SK-N-SH (cell line): Measurements from ENCODE around the gene CDK14. TPM values are rescaled to one million over a fixed set of nuclear protein-coding genes. Genes with fewer than 3 reads are reported as not detected.

ENCODE experiments used
- CTCF ChIA-PET: fragments of 300-600, 350-600 bp; formaldehyde crosslinking; extraction: SDS; loops from one replicate; lab custom pipeline; 2021; lab: Yijun Ruan, JAX
- POLR2A ChIA-PET: fragments of 350-600 bp; sonication (Branson Sonifier 250); formaldehyde crosslinking; extraction: SDS; loops from one replicate; lab custom pipeline; 2020; ENCODE audit warnings: antibody characterized with exemption, inconsistent platforms; lab: Yijun Ruan, JAX
- DNase-seq: peaks from one replicate; pipeline ENCODE4 v3.0.0; 2012
- H2AFZ ChIP-seq: fragments of 200-600 bp; sonication (generic); 2 replicates; pipeline ENCODE4 v1.8.1; 2016; ENCODE audit warnings: antibody characterized with exemption, mild to moderate bottlenecking, low read depth
- H3F3A ChIP-seq: fragments of 200-600 bp; sonication (generic); replicated peaks from 2 replicates; pipeline ENCODE3; 2016; ENCODE audit warnings: antibody characterized with exemption, mild to moderate bottlenecking; ENCODE audit not compliant: insufficient read depth
- H3K27ac ChIP-seq, 2 experiments: fragments of 200-500 bp in 1 of 2; fragments of 200-600 bp in 1 of 2; sonication (Bioruptor generic) in 1 of 2; sonication (generic), shearing (Covaris generic) in 1 of 2; 2 replicates each; pipeline versions ENCODE4 v1.5.1 to v1.6.1; 2014 to 2016; ENCODE audit warnings: low read depth in 2 of 2, inconsistent platforms in 1 of 2, low read length in 1 of 2, mild to moderate bottlenecking in 1 of 2, mixed read lengths in 1 of 2
- H3K27me3 ChIP-seq: fragments of 200-600 bp; sonication (generic), shearing (Covaris generic); 2 replicates; pipeline ENCODE4 v1.6.1; 2016; ENCODE audit warnings: mixed run types; ENCODE audit not compliant: insufficient read depth
- H3K36me3 ChIP-seq, 2 experiments: fragments of 200-500 bp in 1 of 2; fragments of 200-600 bp in 1 of 2; sonication (Bioruptor generic) in 1 of 2; sonication (generic) in 1 of 2; replicated peaks in 1 of 2; 2 replicates each; pipeline versions ENCODE3 to v1.5.1; 2014 to 2016; ENCODE audit warnings: low read length in 1 of 2, mild to moderate bottlenecking in 1 of 2; ENCODE audit not compliant: insufficient read depth in 2 of 2, control insufficient read depth in 1 of 2
- H3K4me1 ChIP-seq, 2 experiments: fragments of 200-500 bp in 1 of 2; fragments of 200-600 bp in 1 of 2; sonication (Bioruptor generic) in 1 of 2; sonication (generic), shearing (Covaris generic) in 1 of 2; 2 replicates each; pipeline versions ENCODE4 v1.5.1 to v1.6.1; 2014 to 2016; ENCODE audit warnings: low read depth in 1 of 2, low read length in 1 of 2, mixed run types in 1 of 2; ENCODE audit not compliant: insufficient read depth in 2 of 2, control insufficient read depth in 1 of 2
- H3K4me2 ChIP-seq: fragments of 200-600 bp; sonication (generic), shearing (Covaris generic); 2 replicates; pipeline ENCODE4 v1.6.1; 2017; ENCODE audit warnings: mixed run types
- H3K4me3 ChIP-seq, 2 experiments: fragments of 200-500 bp in 1 of 2; fragments of 200-600 bp in 1 of 2; sonication (Bioruptor generic) in 1 of 2; sonication (generic), shearing (Covaris generic) in 1 of 2; 2 replicates each; pipeline versions ENCODE4 v1.5.1 to v1.8.1; 2014 to 2016; ENCODE audit warnings: low read depth in 2 of 2, inconsistent platforms in 1 of 2, low read length in 1 of 2, mild to moderate bottlenecking in 1 of 2, mixed read lengths in 1 of 2, moderate library complexity in 1 of 2
- H3K79me2 ChIP-seq: fragments of 200-600 bp; sonication (generic); 2 replicates; pipeline ENCODE4 v1.8.1; 2017; ENCODE audit warnings: mild to moderate bottlenecking; ENCODE audit not compliant: insufficient read depth
- H3K9ac ChIP-seq: fragments of 200-600 bp; sonication (generic); 2 replicates; pipeline ENCODE4 v1.6.1; 2017; ENCODE audit warnings: mixed run types
- H3K9me2 ChIP-seq: fragments of 200-600 bp; sonication (generic); 2 replicates; pipeline ENCODE4 v1.6.1; 2017; ENCODE audit warnings: mixed run types
- H3K9me3 ChIP-seq: fragments of 200-600 bp; sonication (generic); 2 replicates; pipeline ENCODE4 v1.6.1; 2017; ENCODE audit warnings: mixed run types, mild to moderate bottlenecking, moderate library complexity
- H4K20me1 ChIP-seq: fragments of 200-600 bp; sonication (generic); 2 replicates; pipeline ENCODE4 v1.6.1; 2017; ENCODE audit warnings: mild to moderate bottlenecking, mixed run types; ENCODE audit not compliant: insufficient read depth
- ELF1 ChIP-seq: IDR thresholded peaks from 2 replicates; pipeline ENCODE4 v1.4.0; 2012
- EP300 ChIP-seq, 2 experiments: IDR thresholded peaks; 2 replicates each; pipeline versions ENCODE4 v1.4.0 to v1.6.1; 2012; ENCODE audit warnings: borderline replicate concordance in 1 of 2, low read depth in 1 of 2, low read length in 1 of 2
- FOXJ3 ChIP-seq: sonication (generic); formaldehyde crosslinking; IDR thresholded peaks from 2 replicates; pipeline ENCODE4 v1.5.1; 2020; ENCODE audit warnings: mild to moderate bottlenecking, missing genetic modification reagents
- FOXM1 ChIP-seq: IDR thresholded peaks from 2 replicates; pipeline ENCODE4 v1.4.0; 2012; ENCODE audit warnings: low read depth, mild to moderate bottlenecking
- GABPA ChIP-seq: IDR thresholded peaks from 2 replicates; pipeline ENCODE4 v1.4.0; 2012; ENCODE audit warnings: low read depth, mild to moderate bottlenecking
- IRF3 ChIP-seq: fragments of 150-350 bp; IDR thresholded peaks from 2 replicates; pipeline ENCODE4 v1.6.1; 2016; ENCODE audit warnings: mild to moderate bottlenecking, low read depth, low read length
- NFIC ChIP-seq: IDR thresholded peaks from 2 replicates; pipeline ENCODE4 v1.4.0; 2012; ENCODE audit warnings: borderline replicate concordance
- PBX3 ChIP-seq: IDR thresholded peaks from 2 replicates; pipeline ENCODE4; 2012
- POLR2AphosphoS5 ChIP-seq: IDR thresholded peaks from 2 replicates; pipeline ENCODE4 v1.6.1; 2012; ENCODE audit warnings: low read depth, low read length
- RXRA ChIP-seq: IDR thresholded peaks from 2 replicates; pipeline ENCODE4 v1.4.0; 2012; ENCODE audit warnings: low read depth, mild to moderate bottlenecking, borderline replicate concordance
- SIN3A ChIP-seq: IDR thresholded peaks from 2 replicates; pipeline ENCODE4 v1.6.1; 2012; ENCODE audit warnings: low read depth, mild to moderate bottlenecking, low read length, moderate library complexity, borderline replicate concordance
- SMC3 ChIP-seq: IDR thresholded peaks from 2 replicates; pipeline ENCODE4 v1.6.1; 2012; ENCODE audit warnings: low read depth, low read length, improper control_type of control experiment
- TAF1 ChIP-seq: IDR thresholded peaks from 2 replicates; pipeline ENCODE4 v1.6.1; 2012; ENCODE audit warnings: low read depth, mild to moderate bottlenecking, low read length, moderate library complexity, borderline replicate concordance
- TCF12 ChIP-seq: IDR thresholded peaks from 2 replicates; pipeline ENCODE4 v1.4.0; 2012
- USF2 ChIP-seq: fragments of 150-350 bp; IDR thresholded peaks from 2 replicates; pipeline ENCODE4 v1.6.1; 2017; ENCODE audit warnings: antibody characterized with exemption, low read length, low read depth, borderline replicate concordance
- ZBTB33 ChIP-seq: IDR thresholded peaks from 2 replicates; pipeline ENCODE4 v1.4.0; 2012; ENCODE audit warnings: low read depth, borderline replicate concordance
- WGBS: methylation state at CpG from one replicate; pipeline ENCODE4 v1.1.6; 2017; ENCODE audit warnings: low lambda C conversion rate; 5-methylcytosine and 5-hydroxymethylcytosine counted together
- polyA plus RNA-seq, 3 experiments: library from polyadenylated mRNA; depleted of rRNA; stranded (reverse); fragments of >200 nt; gene quantifications; 2 replicates each; pipeline ENCODE4 v1.2.3, GENCODE V29; 2012

The CDK14 gene
- polyA plus RNA-seq, 1 of the 3 experiments (the other 2 are of a cell fraction): 13.9 TPM

- H3K9ac ChIP-seq: no peak overlapping the region
- TF ChIP-seq GABPA (no peak), POLR2AphosphoS5 (no peak), FOXM1 (no peak), EP300 (IDR thresholded peaks at IDR 0.05; ENCODE audit: borderline replicate concordance in 1 of 2, low read depth in 1 of 2, low read length in 1 of 2) (no peak), SIN3A (no peak), RXRA (no peak), ZBTB33 (no peak), ELF1 (no peak), FOXJ3 (CRISPR knock-in tag) (no peak)
- TF ChIP-seq, all 33 proteins: peak for 0
- Histone ChIP-seq H3K4me3 (no peak overlapping the region), H4K20me1 (no peaks in the 10 kb centered on the region; the same call in 1 of the 2 replicates), H3K4me1 (peaks cover 5 to 16% of the 10 kb centered on the region in 2 experiments; a peak in 3 of 4 replicates), H3K27ac (no peak overlapping the region), H3K36me3 (no peaks in the 10 kb centered on the region), H3K9me3 (no peaks in the 10 kb centered on the region), H3K4me2 (no peak overlapping the region), H2AFZ (no peak overlapping the region), H3K9me2 (no peaks in the 10 kb centered on the region), H3K79me2 (peaks cover 24% of the 10 kb centered on the region; the same call in 1 of the 2 replicates), H3K27me3 (no peaks in the 10 kb centered on the region), H3F3A (peaks cover 3% of the 10 kb centered on the region)
- no peak for DNase-seq
- POLR2A ChIA-PET: no interaction called here
- 86% methylated on average over 6 of the region's 6 CpGs for WGBS
- CTCF ChIA-PET: interaction anchor here (1.1 to 4.0 kb wide), 3 partner anchors 9 to 130 kb away, joined by 3 to 23 read pairs (median 10); no protein-coding TSS in a partner anchor
These were observed 162.9 kb downstream of the CDK14 start for GRCh38 chr7:90758933-90759562.

GRCh38 chr7:90759710-90760109 is 163.6 kb downstream of the CDK14 start:
- ChIA-PET CTCF (interaction anchor here (1.1 to 4.0 kb wide), 5 partner anchors 10 to 274 kb away, joined by 3 to 23 read pairs (median 8); no protein-coding TSS in a partner anchor), POLR2A (no interaction called here)
- Histone ChIP-seq H2AFZ (no peak overlapping the region), H3K9ac (no peak overlapping the region), H3K4me2 (no peak overlapping the region), H3F3A (peaks cover 3% of the 10 kb centered on the region), H3K4me3 (no peak overlapping the region), H3K27me3 (no peaks in the 10 kb centered on the region), H3K4me1 (peaks cover 10 to 16% of the 10 kb centered on the region in 2 experiments; a peak in 3 of 4 replicates), H4K20me1 (no peaks in the 10 kb centered on the region; the same call in 1 of the 2 replicates), H3K27ac (no peak overlapping the region), H3K36me3 (no peaks in the 10 kb centered on the region), H3K9me2 (no peaks in the 10 kb centered on the region), H3K9me3 (no peaks in the 10 kb centered on the region), H3K79me2 (peaks cover 24% of the 10 kb centered on the region; the same call in 1 of the 2 replicates)
- no peak for DNase-seq
- TF ChIP-seq NFIC (0 out of 2 replicates have a peak, but pooled peaks have one; percentile 16), POLR2AphosphoS5 (no peak), TCF12 (peak; percentile 26; the same call in 1 of the 2 replicates), TAF1 (no peak), USF2 (no peak), IRF3 (no peak), PBX3 (peak; percentile 39; the same call in 1 of the 2 replicates), ELF1 (no peak), SMC3 (no peak), FOXM1 (no peak), ZBTB33 (no peak)
